Fibroblast of the aortic adventitia (primary cell): ENCODE results near the gene TMEM30B. TPM values are rescaled to one million over a fixed set of nuclear protein-coding genes. Genes with fewer than 3 reads are reported as not detected.

ENCODE experiments used
- DNase-seq: peaks from one replicate; pipeline ENCODE4 v3.0.0-alpha.2; 2010; ENCODE audit warnings: low read depth
- H3K4me3 ChIP-seq: 2 replicates; pipeline ENCODE4 v1.5.1; 2011; ENCODE audit warnings: low read depth, mild to moderate bottlenecking, control low read depth, low read length, moderate library complexity
- total RNA-seq: library from RNA; depleted of rRNA; stranded (reverse); fragments of >200 nt; gene quantifications from 2 replicates; pipeline ENCODE4 v1.2.3, GENCODE V29; 2012; ENCODE audit warnings: low replicate concordance
- TF ChIP-seq, protein P1 (sequence below): IDR thresholded peaks from 2 replicates; pipeline ENCODE4 v1.5.1; 2011; ENCODE audit warnings: mild to moderate bottlenecking, low read length, control low read depth, inconsistent platforms; ENCODE audit not compliant: insufficient read depth

TMEM30B gene
- total RNA-seq, 1 donor = 4.9 TPM

DNA sequence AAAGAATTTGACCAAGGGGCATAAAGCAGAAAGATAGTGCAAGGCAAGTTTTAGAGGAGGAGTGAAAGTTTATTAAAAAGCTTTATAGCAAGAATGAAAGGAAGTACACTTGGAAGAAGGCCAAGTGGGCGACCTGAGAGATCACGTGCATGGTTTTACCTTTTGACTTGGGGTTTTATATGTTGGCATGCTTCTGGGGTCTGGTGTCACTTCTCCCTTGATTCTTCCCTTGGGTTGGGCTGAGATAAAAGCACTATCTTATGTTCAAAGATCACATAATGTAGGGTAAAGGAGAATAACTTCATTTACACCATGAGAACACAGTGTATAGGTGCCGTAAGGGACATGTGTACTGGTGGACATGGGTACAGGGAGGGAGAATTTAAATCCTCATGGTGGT is 17.7 kb upstream of the TMEM30B start:
- TF ChIP-seq, protein P1, sequence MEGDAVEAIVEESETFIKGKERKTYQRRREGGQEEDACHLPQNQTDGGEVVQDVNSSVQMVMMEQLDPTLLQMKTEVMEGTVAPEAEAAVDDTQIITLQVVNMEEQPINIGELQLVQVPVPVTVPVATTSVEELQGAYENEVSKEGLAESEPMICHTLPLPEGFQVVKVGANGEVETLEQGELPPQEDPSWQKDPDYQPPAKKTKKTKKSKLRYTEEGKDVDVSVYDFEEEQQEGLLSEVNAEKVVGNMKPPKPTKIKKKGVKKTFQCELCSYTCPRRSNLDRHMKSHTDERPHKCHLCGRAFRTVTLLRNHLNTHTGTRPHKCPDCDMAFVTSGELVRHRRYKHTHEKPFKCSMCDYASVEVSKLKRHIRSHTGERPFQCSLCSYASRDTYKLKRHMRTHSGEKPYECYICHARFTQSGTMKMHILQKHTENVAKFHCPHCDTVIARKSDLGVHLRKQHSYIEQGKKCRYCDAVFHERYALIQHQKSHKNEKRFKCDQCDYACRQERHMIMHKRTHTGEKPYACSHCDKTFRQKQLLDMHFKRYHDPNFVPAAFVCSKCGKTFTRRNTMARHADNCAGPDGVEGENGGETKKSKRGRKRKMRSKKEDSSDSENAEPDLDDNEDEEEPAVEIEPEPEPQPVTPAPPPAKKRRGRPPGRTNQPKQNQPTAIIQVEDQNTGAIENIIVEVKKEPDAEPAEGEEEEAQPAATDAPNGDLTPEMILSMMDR = no peak
- H3K4me3 ChIP-seq = no peak overlapping the region
- DNase-seq = no peak

GRCh38 chr14:61297581-61297980 is 16.4 kb upstream of the TMEM30B start:
- H3K4me3 ChIP-seq = no peak overlapping the region
- TF ChIP-seq, protein P1 = no peak

DNA sequence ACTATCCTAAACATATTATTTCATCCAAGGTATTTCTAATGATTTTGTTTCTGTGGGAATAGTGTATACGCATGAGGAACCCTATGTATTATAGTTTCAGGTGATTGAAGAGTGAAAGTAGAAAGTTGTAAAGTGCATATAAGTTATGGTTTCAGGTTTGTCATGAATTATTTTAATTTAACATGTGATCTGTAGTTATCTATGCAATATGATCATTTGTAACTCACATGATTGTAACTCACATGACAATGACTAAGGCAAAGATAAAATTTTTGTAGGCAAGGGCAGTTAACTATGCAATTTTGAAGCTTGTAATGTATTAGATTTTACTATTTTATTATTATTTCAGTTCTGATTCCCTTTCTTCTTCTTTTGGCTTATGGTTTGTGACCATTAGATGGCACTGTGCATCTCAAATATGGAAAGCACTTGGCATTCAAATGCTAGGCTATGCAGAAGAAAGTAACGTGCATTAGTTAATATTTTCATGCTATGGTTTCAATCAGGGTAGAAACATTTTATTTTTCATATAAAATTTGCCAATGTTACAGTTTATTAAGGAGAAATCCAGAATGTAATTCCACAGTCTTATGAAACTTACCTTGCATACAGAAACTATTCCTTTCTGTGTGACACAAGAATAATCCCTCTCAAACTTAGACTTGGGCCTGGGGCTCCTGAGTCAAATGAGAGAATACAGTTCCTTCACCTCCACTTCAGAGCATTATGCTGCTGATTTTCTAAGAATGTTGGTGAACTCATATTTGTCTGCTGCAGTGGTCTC is 15.8 kb upstream of the TMEM30B start:
- no peak overlapping the region for H3K4me3 ChIP-seq
- DNase-seq = peak; percentile 67
- TF ChIP-seq, protein P1 = peak; percentile 77

More at GRCh38 chr14:61297581-61297980, 16.4 kb upstream of the TMEM30B start:
- DNase-seq = no peak

DNA sequence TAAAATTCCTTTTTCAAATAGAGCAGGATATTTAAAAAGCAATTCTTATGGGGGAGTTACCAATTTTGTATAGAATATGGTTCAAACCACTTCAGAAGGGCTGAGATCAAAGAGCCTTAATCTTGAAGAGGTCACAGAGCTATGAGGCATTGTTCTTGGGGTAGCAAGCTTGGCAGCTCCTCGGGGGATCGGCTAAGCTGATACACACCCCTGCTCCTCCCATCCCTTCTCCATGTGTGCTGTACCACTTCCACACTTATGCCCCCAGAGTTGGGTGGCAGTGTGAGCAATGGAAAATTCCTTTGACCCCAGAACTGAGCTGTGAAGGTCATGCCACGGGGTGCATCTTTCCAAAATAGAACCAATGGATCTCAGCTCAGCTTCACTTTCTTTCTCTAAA is 15.0 kb upstream of the TMEM30B start:
- TF ChIP-seq, protein P1 = no peak
- no peak overlapping the region for H3K4me3 ChIP-seq
- DNase-seq = no peak

GRCh38 chr14:61290701-61291100 is 9.6 kb upstream of the TMEM30B start:
- H3K4me3 ChIP-seq = no peak overlapping the region
- TF ChIP-seq, protein P1 = no peak
- no peak for DNase-seq

DNA sequence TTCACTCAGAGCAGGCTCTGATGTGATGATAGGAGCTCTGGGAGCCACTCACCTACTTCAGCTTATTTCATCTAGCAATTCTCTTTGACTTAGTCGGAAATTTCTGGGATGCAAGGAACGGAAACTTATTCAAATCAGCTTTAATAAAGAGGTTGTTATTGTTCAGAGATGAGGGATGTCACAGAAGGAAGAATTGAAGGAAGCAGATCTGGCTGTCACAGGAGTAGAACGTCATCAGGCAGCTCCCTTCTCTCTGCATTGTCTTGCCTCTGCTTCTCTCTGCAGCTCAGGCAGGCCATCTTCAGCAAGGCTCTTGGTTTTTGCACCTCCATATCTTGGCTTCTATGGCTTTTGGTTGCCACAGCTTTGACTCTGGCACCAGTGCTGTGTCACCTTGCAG is 7.6 kb upstream of the TMEM30B start:
- TF ChIP-seq, protein P1 = no peak
- no peak overlapping the region for H3K4me3 ChIP-seq
- DNase-seq = no peak
